IMR-90 (cell line): ENCODE measurements around the gene CABYR. TPM values are rescaled to one million over a fixed set of nuclear protein-coding genes. Genes with fewer than 3 reads are reported as not detected.

ENCODE experiments used
- ATAC-seq: fragments of 200-7000 bp; cut with Tn5 transposase; 2 replicates; pipeline ENCODE4 v1.9.1; 2020; ENCODE audit warnings: low read depth, mild to moderate bottlenecking, moderate library complexity
- BruUV-seq: library from RNA; stranded (reverse); fragments of 400-500 nt; replicated peaks from 2 replicates; lab custom pipeline; 2021; lab: Mats Ljungman, UMichigan
- CTCF ChIA-PET: fragments of 300-600 bp; formaldehyde crosslinking; extraction: SDS; loops from one replicate; lab custom pipeline; 2021; ENCODE audit warnings: antibody characterized with exemption; lab: Yijun Ruan, JAX
- POLR2A ChIA-PET: fragments of 300-600 bp; sonication (Branson Sonifier 250); formaldehyde crosslinking; loops from one replicate; lab custom pipeline; 2022; ENCODE audit warnings: antibody characterized with exemption; ENCODE audit not compliant: unreplicated experiment; lab: Charles Lee
- DNase-seq: peaks from one replicate; pipeline ENCODE4 v3.0.0; 2013
- H2AFZ ChIP-seq: replicated peaks from 2 replicates; pipeline ENCODE3; 2013; ENCODE audit warnings: low read length, mild to moderate bottlenecking; ENCODE audit not compliant: poor library complexity
- H2AK5ac ChIP-seq: 2 replicates; pipeline ENCODE4 v1.6.1; 2013; ENCODE audit warnings: low read depth, low read length, inconsistent platforms
- H2AK9ac ChIP-seq: replicated peaks from 2 replicates; pipeline ENCODE3; 2013; ENCODE audit warnings: mild to moderate bottlenecking, low read depth, low read length, moderate library complexity; ENCODE audit not compliant: poor library complexity
- H2BK120ac ChIP-seq: 2 replicates; pipeline ENCODE4 v1.6.1; 2013; ENCODE audit warnings: low read depth, low read length, inconsistent platforms
- H2BK15ac ChIP-seq: 3 replicates; pipeline ENCODE4 v1.6.1; 2013; ENCODE audit warnings: low read depth, low read length, inconsistent platforms
- H2BK20ac ChIP-seq: 2 replicates; pipeline ENCODE4 v1.6.1; 2013; ENCODE audit warnings: low read depth, mild to moderate bottlenecking, inconsistent platforms, low read length, moderate library complexity
- H2BK5ac ChIP-seq: 2 replicates; pipeline ENCODE4 v1.6.1; 2013; ENCODE audit warnings: mild to moderate bottlenecking, low read depth, low read length, inconsistent platforms; ENCODE audit not compliant: poor library complexity, severe bottlenecking
- H3K14ac ChIP-seq: replicated peaks from 2 replicates; pipeline ENCODE4 v1.6.1; 2013; ENCODE audit warnings: low read depth, low read length, inconsistent platforms
- H3K18ac ChIP-seq: 2 replicates; pipeline ENCODE4 v1.6.1; 2013; ENCODE audit warnings: low read depth, low read length, control low read depth
- H3K23ac ChIP-seq: 2 replicates; pipeline ENCODE4 v1.6.1; 2013; ENCODE audit warnings: low read depth, low read length, inconsistent platforms
- H3K27ac ChIP-seq: 2 replicates; pipeline ENCODE4 v1.5.1; 2013; ENCODE audit warnings: mild to moderate bottlenecking, control low read depth, low read length; ENCODE audit not compliant: insufficient read depth
- H3K27me3 ChIP-seq: 2 replicates; pipeline ENCODE4 v1.6.1; 2013; ENCODE audit warnings: low read length; ENCODE audit not compliant: control insufficient read depth, insufficient read depth
- H3K36me3 ChIP-seq: 2 replicates; pipeline ENCODE4 v1.6.1; 2013; ENCODE audit warnings: low read length, mixed read lengths; ENCODE audit not compliant: control insufficient read depth, insufficient read depth
- H3K4ac ChIP-seq: 2 replicates; pipeline ENCODE4 v1.6.1; 2013; ENCODE audit warnings: low read depth, low read length, inconsistent platforms
- H3K4me1 ChIP-seq: 2 replicates; pipeline ENCODE4 v1.6.1; 2013; ENCODE audit warnings: low read length, mixed read lengths; ENCODE audit not compliant: control insufficient read depth, insufficient read depth
- H3K4me2 ChIP-seq: 2 replicates; pipeline ENCODE4 v1.6.1; 2013; ENCODE audit warnings: low read depth, mild to moderate bottlenecking, control low read depth, low read length, moderate library complexity
- H3K4me3 ChIP-seq: 2 replicates; pipeline ENCODE4 v1.5.1; 2013; ENCODE audit warnings: low read depth, mild to moderate bottlenecking, control low read depth, low read length, moderate library complexity; ENCODE audit not compliant: insufficient read depth
- H3K56ac ChIP-seq: 2 replicates; pipeline ENCODE4 v1.6.1; 2013; ENCODE audit warnings: low read length, inconsistent platforms; ENCODE audit not compliant: insufficient read depth; ENCODE audit errors: extremely low read depth
- H3K79me1 ChIP-seq, 2 experiments: 2 replicates each; pipeline ENCODE4 v1.6.1; 2013; ENCODE audit warnings: low read length in 2 of 2, inconsistent platforms in 1 of 2, low read depth in 1 of 2
- H3K9ac ChIP-seq: 2 replicates; pipeline ENCODE4 v1.6.1; 2013; ENCODE audit warnings: low read depth, low read length, control low read depth
- H3K9me1 ChIP-seq: 2 replicates; pipeline ENCODE4 v1.6.1; 2013; ENCODE audit warnings: low read length, inconsistent platforms; ENCODE audit not compliant: insufficient read depth
- H3K9me3 ChIP-seq: 2 replicates; pipeline ENCODE4 v1.6.1; 2013; ENCODE audit warnings: low read length; ENCODE audit not compliant: control insufficient read depth, insufficient read depth
- H4K20me1 ChIP-seq: 2 replicates; pipeline ENCODE4 v1.6.1; 2013; ENCODE audit warnings: low read length, inconsistent platforms; ENCODE audit not compliant: insufficient read depth
- H4K5ac ChIP-seq: 2 replicates; pipeline ENCODE4 v1.6.1; 2013; ENCODE audit warnings: mild to moderate bottlenecking, low read depth, low read length, control low read depth
- H4K8ac ChIP-seq, 2 experiments: 2 replicates each; pipeline ENCODE4 v1.6.1; 2013; ENCODE audit warnings: low read depth in 2 of 2, low read length in 2 of 2, control low read depth in 1 of 2, inconsistent platforms in 1 of 2
- H4K91ac ChIP-seq: 2 replicates; pipeline ENCODE4 v1.6.1; 2013; ENCODE audit warnings: low read depth, low read length, inconsistent platforms; ENCODE audit not compliant: insufficient read depth
- BHLHE40 ChIP-seq: fragments of 150-350 bp; IDR thresholded peaks from 2 replicates; pipeline ENCODE4 v1.6.1; 2016; ENCODE audit warnings: mild to moderate bottlenecking, low read depth, low read length
- CEBPB ChIP-seq: IDR thresholded peaks from 2 replicates; pipeline ENCODE4 v1.6.1; 2012; ENCODE audit warnings: low read depth, low read length, improper control_type of control experiment
- CHD1 ChIP-seq: IDR thresholded peaks from 2 replicates; pipeline ENCODE4 v1.6.1; 2012; ENCODE audit warnings: low read depth, low read length, improper control_type of control experiment
- CTCF ChIP-seq: conservative IDR thresholded peaks from 2 replicates; pipeline ENCODE4 v1.5.1; 2012; ENCODE audit warnings: mild to moderate bottlenecking, low read depth, low read length, improper control_type of control experiment
- FOS ChIP-seq: fragments of 150-350 bp; IDR thresholded peaks from 2 replicates; pipeline ENCODE4 v1.6.1; 2016; ENCODE audit warnings: low read depth, low read length
- MAFK ChIP-seq: IDR thresholded peaks from 2 replicates; pipeline ENCODE4 v1.6.1; 2012; ENCODE audit warnings: low read depth, low read length, improper control_type of control experiment
- MAZ ChIP-seq: IDR thresholded peaks from 2 replicates; pipeline ENCODE4 v1.6.1; 2012; ENCODE audit warnings: low read depth, mild to moderate bottlenecking, low read length, improper control_type of control experiment, moderate library complexity, borderline replicate concordance
- MXI1 ChIP-seq: IDR thresholded peaks from 2 replicates; pipeline ENCODE4 v1.6.1; 2012; ENCODE audit warnings: low read depth, mild to moderate bottlenecking, low read length, moderate library complexity, borderline replicate concordance
- NFE2L2 ChIP-seq: fragments of 150-350 bp; IDR thresholded peaks from 2 replicates; pipeline ENCODE4 v1.6.1; 2016; ENCODE audit warnings: low read depth, mild to moderate bottlenecking, low read length
- POLR2A ChIP-seq: IDR thresholded peaks from 2 replicates; pipeline ENCODE4 v1.6.1; 2012; ENCODE audit warnings: mild to moderate bottlenecking, low read depth, low read length
- RCOR1 ChIP-seq: IDR thresholded peaks from 2 replicates; pipeline ENCODE4 v1.6.1; 2012; ENCODE audit warnings: mild to moderate bottlenecking, low read length, improper control_type of control experiment; ENCODE audit not compliant: insufficient replicate concordance
- RFX5 ChIP-seq: IDR thresholded peaks from 2 replicates; pipeline ENCODE4 v1.8.0; 2012; ENCODE audit warnings: low read depth, mild to moderate bottlenecking, low read length, moderate library complexity
- SMC3 ChIP-seq: fragments of 150-350 bp; IDR thresholded peaks from 2 replicates; pipeline ENCODE4 v1.6.1; 2016; ENCODE audit warnings: low read depth, mild to moderate bottlenecking, antibody characterized with exemption, low read length, moderate library complexity
- WGBS, 2 experiments: methylation state at CpG; one replicate each; pipeline versions ENCODE4 v1.1.5 to v1.1.7; 2013; ENCODE audit warnings: missing lambda C conversion rate in 2 of 2; ENCODE audit not compliant: insufficient read length in 1 of 2; ENCODE audit errors: extremely low coverage in 2 of 2; 5-methylcytosine and 5-hydroxymethylcytosine counted together
- dilution Hi-C: fragments of 300-500 bp; cut with HindIII; formaldehyde crosslinking; loops from one replicate; pipeline ENCODE4 v1.14.3; 2018; ENCODE audit warnings: low sequenced_read_pairs; ENCODE audit not compliant: unreplicated experiment
- in situ Hi-C: fragments of 300-500 bp; cut with MboI; formaldehyde crosslinking; loops from 3 replicates; pipeline ENCODE4 v1.14.3; 2019; ENCODE audit warnings: low sequenced_read_pairs, inconsistent platforms, mixed read lengths
- intact Hi-C: fragments of 100-400 bp; cut with micrococcal nuclease; formaldehyde crosslinking; loops from 2 replicates; pipeline ENCODE4 v1.10.0; 2022
- polyA plus RNA-seq, 3 experiments: library from polyadenylated mRNA; depleted of rRNA; stranded (reverse); fragments of >200 nt; gene quantifications; 2 replicates each; pipeline ENCODE4 v1.2.3, GENCODE V29; 2012; ENCODE audit warnings: low replicate concordance in 1 of 3
- total RNA-seq: library from RNA; depleted of rRNA; stranded (reverse); fragments of >200 nt; gene quantifications from 2 replicates; pipeline ENCODE4 v1.2.3, GENCODE V29; 2012
- TF ChIP-seq, protein P1 (sequence below): fragments of 150-350 bp; IDR thresholded peaks from 2 replicates; pipeline ENCODE4 v1.6.1; 2017; ENCODE audit warnings: mild to moderate bottlenecking, antibody characterized with exemption, low read length, low read depth
- TF ChIP-seq, protein P2 (sequence below): fragments of 150-350 bp; IDR thresholded peaks from 2 replicates; pipeline ENCODE4 v1.6.1; 2016; ENCODE audit warnings: low read depth, mild to moderate bottlenecking, low read length, moderate library complexity, borderline replicate concordance

The CABYR gene
- total and polyA plus RNA-seq, 2 of the 4 experiments (the other 2 are of a cell fraction), result 4.1 to 6.2 TPM

DNA sequence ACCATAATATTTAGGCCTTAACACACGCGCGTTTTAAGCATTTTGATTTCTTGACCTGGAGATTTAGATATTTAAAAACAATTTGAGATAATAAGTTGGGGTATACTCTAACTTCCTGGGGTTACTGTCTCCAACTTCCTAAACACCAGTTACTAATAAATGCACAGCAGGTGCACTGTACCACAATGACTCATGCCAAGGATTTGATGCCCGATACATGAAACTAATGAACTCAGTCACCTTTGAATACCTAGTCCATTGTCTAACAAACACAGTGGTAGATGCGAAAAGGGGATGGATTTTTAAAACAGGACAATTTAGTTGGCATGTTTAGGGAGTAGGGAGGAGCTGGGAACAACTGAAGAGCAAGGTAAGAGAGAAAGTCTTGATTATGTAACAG, 21.2 kb downstream of the CABYR start:
- no peak overlapping the region for H3K14ac ChIP-seq
- H2AK5ac ChIP-seq, result no peak overlapping the region
- intact Hi-C loops (no loop called here), dilution Hi-C loops (no loop called here), in situ Hi-C loops (no loop called here)
- no peak overlapping the region for H2AFZ ChIP-seq
- H3K36me3 ChIP-seq, result peaks cover 23% of the 10 kb centered on the region
- POLR2A ChIA-PET, result no interaction called here
- no peak overlapping the region for H3K4me2 ChIP-seq
- no peak overlapping the region for H3K18ac ChIP-seq
- H3K4me1 ChIP-seq, result no peaks in the 10 kb centered on the region
- no peak overlapping the region for H2BK120ac ChIP-seq
- DNase-seq (no peak), ATAC-seq (no peak)
- H3K4me3 ChIP-seq, result no peak overlapping the region
- H2AK9ac ChIP-seq, result no peak overlapping the region
- no TSS peak for BruUV-seq
- CTCF ChIA-PET, result no interaction called here
- H2BK20ac ChIP-seq, result no peak overlapping the region
- no peak overlapping the region for H4K5ac ChIP-seq
- WGBS, 2 experiments, result no CpG with 5 or more reads among the region's 5 CpGs
- no peak overlapping the region for H2BK5ac ChIP-seq
- H3K9me1 ChIP-seq, result peaks cover 4% of the 10 kb centered on the region
- H3K9ac ChIP-seq, result no peak overlapping the region
- H3K27me3 ChIP-seq, result no peaks in the 10 kb centered on the region
- no peaks in the 10 kb centered on the region for H4K20me1 ChIP-seq
- no peak overlapping the region for H4K91ac ChIP-seq
- no peaks in the 10 kb centered on the region for H3K9me3 ChIP-seq
- no peak overlapping the region for H3K4ac ChIP-seq
- no peak overlapping the region for H3K56ac ChIP-seq
- TF ChIP-seq RCOR1, result no peak
- no peak for TF ChIP-seq CTCF
- no peak for TF ChIP-seq FOS
- no peak for TF ChIP-seq SMC3
- TF ChIP-seq NFE2L2, result no peak
- no peak for TF ChIP-seq MAZ
- TF ChIP-seq BHLHE40, result no peak
- TF ChIP-seq, protein P1, sequence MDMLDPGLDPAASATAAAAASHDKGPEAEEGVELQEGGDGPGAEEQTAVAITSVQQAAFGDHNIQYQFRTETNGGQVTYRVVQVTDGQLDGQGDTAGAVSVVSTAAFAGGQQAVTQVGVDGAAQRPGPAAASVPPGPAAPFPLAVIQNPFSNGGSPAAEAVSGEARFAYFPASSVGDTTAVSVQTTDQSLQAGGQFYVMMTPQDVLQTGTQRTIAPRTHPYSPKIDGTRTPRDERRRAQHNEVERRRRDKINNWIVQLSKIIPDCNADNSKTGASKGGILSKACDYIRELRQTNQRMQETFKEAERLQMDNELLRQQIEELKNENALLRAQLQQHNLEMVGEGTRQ, result no peak
- no peak for TF ChIP-seq CEBPB
- TF ChIP-seq POLR2A, result no peak
- TF ChIP-seq MAFK, result no peak
- TF ChIP-seq RFX5, result no peak
- TF ChIP-seq CHD1, result no peak
- TF ChIP-seq MXI1, result no peak
- TF ChIP-seq, protein P2, sequence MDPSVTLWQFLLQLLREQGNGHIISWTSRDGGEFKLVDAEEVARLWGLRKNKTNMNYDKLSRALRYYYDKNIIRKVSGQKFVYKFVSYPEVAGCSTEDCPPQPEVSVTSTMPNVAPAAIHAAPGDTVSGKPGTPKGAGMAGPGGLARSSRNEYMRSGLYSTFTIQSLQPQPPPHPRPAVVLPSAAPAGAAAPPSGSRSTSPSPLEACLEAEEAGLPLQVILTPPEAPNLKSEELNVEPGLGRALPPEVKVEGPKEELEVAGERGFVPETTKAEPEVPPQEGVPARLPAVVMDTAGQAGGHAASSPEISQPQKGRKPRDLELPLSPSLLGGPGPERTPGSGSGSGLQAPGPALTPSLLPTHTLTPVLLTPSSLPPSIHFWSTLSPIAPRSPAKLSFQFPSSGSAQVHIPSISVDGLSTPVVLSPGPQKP, result no peak
- H3K27ac ChIP-seq, result no peak overlapping the region
- H2BK15ac ChIP-seq, result no peak overlapping the region
- H3K23ac ChIP-seq, result no peak overlapping the region
- H4K8ac ChIP-seq, result no peak overlapping the region
- no peaks in the 10 kb centered on the region for H3K79me1 ChIP-seq
